Islet of Langerhans (tissue), 1 donor: ENCODE data around the gene CNTNAP2.

Experiments used
- FAIRE-seq: peaks from one replicate; lab custom pipeline; 2011; peaks lifted over from hg19 to GRCh38; lab: Jason Lieb, UNC

The CNTNAP2 gene

GRCh38 chr7:146424084-146424483 is 307.5 kb downstream of the CNTNAP2 start:
- FAIRE-seq: no peak

- no peak for FAIRE-seq
Observed at GRCh38 chr7:146433501-146433900, 316.9 kb downstream of the CNTNAP2 start.

- no peak for FAIRE-seq
Observed at GRCh38 chr7:146443102-146443501, 326.5 kb downstream of the CNTNAP2 start.

- FAIRE-seq: no peak
Observed at GRCh38 chr7:146449625-146450024, 333.0 kb downstream of the CNTNAP2 start.

GRCh38 chr7:146455091-146455655 is 338.6 kb downstream of the CNTNAP2 start:
- no peak for FAIRE-seq

- FAIRE-seq: no peak
Observed at GRCh38 chr7:146479040-146479439, 362.4 kb downstream of the CNTNAP2 start.

- FAIRE-seq: no peak
Observed at GRCh38 chr7:146486519-146486918, 369.9 kb downstream of the CNTNAP2 start.

GRCh38 chr7:146492017-146492416 is 375.4 kb downstream of the CNTNAP2 start:
- FAIRE-seq: no peak

- no peak for FAIRE-seq
Observed at GRCh38 chr7:146494952-146495596, 378.5 kb downstream of the CNTNAP2 start.

- FAIRE-seq: no peak
Observed at GRCh38 chr7:146496657-146497056, 380.1 kb downstream of the CNTNAP2 start.

- FAIRE-seq: no peak
Observed at GRCh38 chr7:146499970-146500369, 383.4 kb downstream of the CNTNAP2 start.

- no peak for FAIRE-seq
Observed at GRCh38 chr7:146503844-146504243, 387.2 kb downstream of the CNTNAP2 start.

- FAIRE-seq: no peak
Observed at GRCh38 chr7:146510088-146510680, 393.6 kb downstream of the CNTNAP2 start.

GRCh38 chr7:146514304-146514703 is 397.7 kb downstream of the CNTNAP2 start:
- no peak for FAIRE-seq

- FAIRE-seq: no peak
Observed at GRCh38 chr7:146528581-146528980, 412.0 kb downstream of the CNTNAP2 start.

GRCh38 chr7:146539836-146540235 is 423.2 kb downstream of the CNTNAP2 start:
- FAIRE-seq: no peak

- no peak for FAIRE-seq
Observed at GRCh38 chr7:146542101-146542500, 425.5 kb downstream of the CNTNAP2 start.

- no peak for FAIRE-seq
Observed at GRCh38 chr7:146544748-146545147, 428.1 kb downstream of the CNTNAP2 start.

GRCh38 chr7:146548816-146549215 is 432.2 kb downstream of the CNTNAP2 start:
- no peak for FAIRE-seq

GRCh38 chr7:146554556-146554955 is 438.0 kb downstream of the CNTNAP2 start:
- FAIRE-seq: no peak

GRCh38 chr7:146557971-146558469 is 441.4 kb downstream of the CNTNAP2 start:
- no peak for FAIRE-seq

- FAIRE-seq: no peak
Observed at GRCh38 chr7:146565872-146566271, 449.3 kb downstream of the CNTNAP2 start.

- no peak for FAIRE-seq
Observed at GRCh38 chr7:146575903-146576302, 459.3 kb downstream of the CNTNAP2 start.

- FAIRE-seq: no peak
Observed at GRCh38 chr7:146591976-146592375, 475.4 kb downstream of the CNTNAP2 start.
